Gastrocnemius medialis (tissue), 4 donors: ENCODE data around the gene RUNX1.

ENCODE experiments used
- CTCF ChIP-seq, 5 experiments: fragments of 450-650 bp in 3 of 5; fragments of 200-600 bp in 2 of 5; sonication (generic) in 2 of 5; IDR thresholded peaks in 4 of 5; conservative IDR thresholded peaks in 1 of 5; 1 replicate in 4 of 5; 2 replicates in 1 of 5; pipeline ENCODE4 v1.5.1; 2016 to 2019; ENCODE audit warnings: antibody characterized with exemption in 5 of 5, mild to moderate bottlenecking in 3 of 5, moderate library complexity in 3 of 5
- POLR2A ChIP-seq, 2 donors: fragments of 450-650 bp; IDR thresholded peaks; one replicate each; pipeline ENCODE4 v1.6.1; 2017; ENCODE audit warnings: antibody characterized with exemption in 2 of 2, mild to moderate bottlenecking in 2 of 2, moderate library complexity in 2 of 2

GRCh38 chr21:34988139-34988538 lies 61.0 kb downstream of the RUNX1 start:
- no peak for TF ChIP-seq CTCF (IDR thresholded peaks at IDR 0.05 in 4 of 5, conservative IDR thresholded peaks at IDR 0.05 in 1 of 5)
- TF ChIP-seq POLR2A (IDR thresholded peaks at IDR 0.05) = no peak
